B cell (primary cell): Measurements from ENCODE around the gene THBD. TPM values are rescaled to one million over a fixed set of nuclear protein-coding genes. Genes with fewer than 3 reads are reported as not detected.

ENCODE experiments used
- ATAC-seq: fragments of 200-7000 bp; cut with Tn5 transposase; one replicate; pipeline ENCODE4 v1.10.0; 2021; ENCODE audit warnings: low read depth, mild to moderate bottlenecking, moderate number of reproducible peaks, moderate library complexity
- CTCF ChIA-PET: fragments of 350-600 bp; sonication (Branson Sonifier 250); formaldehyde crosslinking; loops from one replicate; lab custom pipeline; 2021; ENCODE audit warnings: antibody characterized with exemption, inconsistent platforms; lab: Charles Lee
- POLR2A ChIA-PET: fragments of 350-600 bp; sonication (Branson Sonifier 250); formaldehyde crosslinking; loops from one replicate; lab custom pipeline; 2021; ENCODE audit warnings: antibody characterized with exemption; lab: Charles Lee
- DNase-seq: peaks from one replicate; pipeline ENCODE4 v3.0.0; 2013
- H2AFZ ChIP-seq: 2 replicates; pipeline ENCODE4 v1.6.1; 2012; ENCODE audit warnings: mild to moderate bottlenecking, low read depth, low read length; ENCODE audit not compliant: insufficient read depth, poor library complexity, severe bottlenecking
- H3K27ac ChIP-seq, 2 donors: 1 replicate in 1 of 2; 2 replicates in 1 of 2; pipeline ENCODE4 v1.5.1; 2012 to 2013; ENCODE audit warnings: low read length in 2 of 2, mild to moderate bottlenecking in 2 of 2, moderate library complexity in 1 of 2
- H3K27me3 ChIP-seq, 4 experiments: fragments of 200-600 bp in 1 of 4; sonication (generic) in 1 of 4; replicated peaks in 1 of 4; 1 replicate in 2 of 4; 2 replicates in 2 of 4; pipeline versions ENCODE4 v1.6.1 to v1.7.0; 2013 to 2016; ENCODE audit warnings: low read length in 3 of 4, mild to moderate bottlenecking in 2 of 4, mixed read lengths in 1 of 4, moderate library complexity in 1 of 4; ENCODE audit not compliant: insufficient read depth in 4 of 4, control insufficient read depth in 3 of 4; ENCODE audit errors: control extremely low read depth in 1 of 4
- H3K36me3 ChIP-seq, 2 experiments: replicated peaks in 1 of 2; 1 replicate in 1 of 2; 2 replicates in 1 of 2; pipeline versions ENCODE4 v1.6.1 to v1.7.1; 2013; ENCODE audit warnings: low read length in 1 of 2; ENCODE audit not compliant: insufficient read depth in 2 of 2, control insufficient read depth in 1 of 2; ENCODE audit errors: control extremely low read depth in 1 of 2, extremely low read depth in 1 of 2
- H3K4me1 ChIP-seq, 2 donors: fragments of 200-600 bp in 1 of 2; sonication (generic) in 1 of 2; 1 replicate in 1 of 2; 2 replicates in 1 of 2; pipeline versions ENCODE4 v1.5.1 to v1.6.1; 2013 to 2017; ENCODE audit warnings: low read length in 2 of 2; ENCODE audit not compliant: control insufficient read depth in 2 of 2, insufficient read depth in 2 of 2
- H3K4me2 ChIP-seq: replicated peaks from 2 replicates; pipeline ENCODE3; 2012; ENCODE audit warnings: mild to moderate bottlenecking, low read depth, low read length; ENCODE audit not compliant: poor library complexity, severe bottlenecking
- H3K4me3 ChIP-seq, 5 experiments: fragments of 200-600 bp in 1 of 5; sonication (generic) in 1 of 5; 1 replicate in 3 of 5; 2 replicates in 2 of 5; pipeline versions ENCODE4 v1.5.1 to v1.7.0; 2011 to 2016; ENCODE audit warnings: low read length in 4 of 5, mild to moderate bottlenecking in 4 of 5, low read depth in 2 of 5, control low read depth in 1 of 5, moderate library complexity in 1 of 5; ENCODE audit not compliant: insufficient read depth in 1 of 5; ENCODE audit errors: control extremely low read depth in 1 of 5, extremely low read depth in 1 of 5
- H3K79me2 ChIP-seq: fragments of 200-600 bp; sonication (generic); one replicate; pipeline ENCODE4 v1.6.0; 2016; ENCODE audit warnings: low read length; ENCODE audit not compliant: control insufficient read depth, insufficient read depth
- H3K9ac ChIP-seq: fragments of 200-600 bp; sonication (generic); 2 replicates; pipeline ENCODE4 v1.6.1; 2017; ENCODE audit warnings: mild to moderate bottlenecking, low read length, moderate library complexity
- H3K9me3 ChIP-seq, 3 donors: one replicate each; pipeline versions ENCODE4 v1.6.1 to v1.7.1; 2013; ENCODE audit warnings: low read length in 2 of 3; ENCODE audit not compliant: control insufficient read depth in 2 of 3, insufficient read depth in 1 of 3; ENCODE audit errors: control extremely low read depth in 1 of 3
- H4K20me1 ChIP-seq: 2 replicates; pipeline ENCODE4 v1.6.0; 2012; ENCODE audit warnings: mild to moderate bottlenecking, low read length; ENCODE audit not compliant: insufficient read depth, control insufficient read depth, poor library complexity, severe bottlenecking
- H3K27ac Mint-ChIP-seq: one replicate; pipeline ENCODE4 v1.8.0; 2021; ENCODE audit warnings: mixed read lengths
- H3K27me3 Mint-ChIP-seq: one replicate; pipeline ENCODE4 v1.8.0; 2021; ENCODE audit warnings: mixed read lengths
- H3K4me1 Mint-ChIP-seq: one replicate; pipeline ENCODE4 v1.8.0; 2021; ENCODE audit warnings: mixed read lengths
- H3K4me3 Mint-ChIP-seq: one replicate; pipeline ENCODE4 v1.8.0; 2021; ENCODE audit warnings: mixed read lengths
- H3K9me3 Mint-ChIP-seq: one replicate; pipeline ENCODE4 v1.8.0; 2022; ENCODE audit warnings: mixed read lengths; ENCODE audit not compliant: insufficient read depth
- CTCF ChIP-seq: fragments of 200-600 bp; IDR thresholded peaks from one replicate; pipeline ENCODE4 v1.8.0; 2022; ENCODE audit warnings: antibody characterized with exemption, mild to moderate bottlenecking
- EZH2 ChIP-seq: IDR thresholded peaks from 2 replicates; pipeline ENCODE4 v1.6.1; 2012; ENCODE audit warnings: borderline replicate concordance, low read depth, mild to moderate bottlenecking, moderate library complexity, low read length; ENCODE audit not compliant: insufficient read depth, poor library complexity, severe bottlenecking
- WGBS: methylation state at CpG from one replicate; pipeline ENCODE4 v1.1.5; 2013; ENCODE audit warnings: missing lambda C conversion rate; ENCODE audit not compliant: insufficient coverage; 5-methylcytosine and 5-hydroxymethylcytosine counted together
- intact Hi-C: fragments of 100-400 bp; cut with micrococcal nuclease; formaldehyde crosslinking; loops from one replicate; pipeline ENCODE4 v1.10.0; 2022
- polyA plus RNA-seq: library from polyadenylated mRNA; depleted of rRNA; stranded (reverse); fragments of >200 nt; gene quantifications from 2 replicates; pipeline ENCODE4 v1.2.3, GENCODE V29; 2012
- total RNA-seq, 2 donors: library from RNA; stranded (reverse); fragments of 120-200 nt in 1 of 2; gene quantifications; 1 replicate in 1 of 2; 2 replicates in 1 of 2; pipeline versions ENCODE4 v1.2.3 to v1.2.4, GENCODE V29; 2013 to 2022

Gene THBD
- total and polyA plus RNA-seq, 2 donors (not counting 1 experiment from before 2014, with no cell fraction given) = 0.78 TPM; not detected in 1

GRCh38 chr20:23088866-23089265 lies 39.4 kb upstream of the THBD start:
- Histone ChIP-seq H4K20me1 (no peaks in the 10 kb centered on the region), H3K79me2 (no peaks in the 10 kb centered on the region), H3K36me3 (no peaks in the 10 kb centered on the region), H3K27me3 (peaks cover 0 to 2% (median 0%) of the 10 kb centered on the region in 4 experiments), H3K27ac (no peak overlapping the region), H3K4me1 (peaks cover 0 to 8% of the 10 kb centered on the region in 2 donors), H3K4me2 (no peak overlapping the region), H3K9me3 (peaks cover 0 to 5% (median 0%) of the 10 kb centered on the region in 3 donors), H3K9ac (no peak overlapping the region), H3K4me3 (no peak overlapping the region), H2AFZ (no peak overlapping the region)
- DNase-seq = no peak
- H3K27me3 Mint-ChIP-seq = no peaks in the 10 kb centered on the region
- 97% methylated on average over 8 of the region's 8 CpGs for WGBS
- no peak overlapping the region for H3K27ac Mint-ChIP-seq
- CTCF ChIA-PET = no interaction called here
- intact Hi-C loops = no loop called here
- POLR2A ChIA-PET = no interaction called here
- no peak overlapping the region for H3K4me3 Mint-ChIP-seq
- no peaks in the 10 kb centered on the region for H3K9me3 Mint-ChIP-seq
- TF ChIP-seq CTCF (no peak), EZH2 (no peak)
- no peaks in the 10 kb centered on the region for H3K4me1 Mint-ChIP-seq
- no peak for ATAC-seq

GRCh38 chr20:23087587-23088251 lies 38.2 kb upstream of the THBD start:
- 55% methylated on average over 8 of the region's 9 CpGs for WGBS
- Histone ChIP-seq H3K4me2 (no peak overlapping the region), H3K9ac (no peak overlapping the region), H3K4me3 (no peak overlapping the region), H3K27ac (no peak overlapping the region), H2AFZ (no peak overlapping the region), H3K4me1 (peaks cover 0 to 8% of the 10 kb centered on the region in 2 donors), H3K9me3 (peaks cover 0 to 5% (median 0%) of the 10 kb centered on the region in 3 donors), H4K20me1 (no peaks in the 10 kb centered on the region), H3K36me3 (no peaks in the 10 kb centered on the region), H3K27me3 (peaks cover 0 to 2% (median 0%) of the 10 kb centered on the region in 4 experiments), H3K79me2 (no peaks in the 10 kb centered on the region)
- Mint-ChIP-seq H3K27me3 (no peaks in the 10 kb centered on the region), H3K9me3 (no peaks in the 10 kb centered on the region), H3K4me3 (no peak overlapping the region), H3K27ac (no peak overlapping the region), H3K4me1 (no peaks in the 10 kb centered on the region)
- POLR2A ChIA-PET = no interaction called here
- CTCF ChIA-PET = no interaction called here
- TF ChIP-seq CTCF (no peak), EZH2 (no peak)
- no peak for DNase-seq
- no peak for ATAC-seq
- intact Hi-C loops = no loop called here
